Activated CD4-positive, alpha-beta T cell treated with anti-CD3 and anti-CD28 coated beads, Interleukin-2, Interleukin-6, amounts not matched to agents 100 ng/mL and 50 ng/mL, durations not matched to agents 16 hours and 8 hours (primary cell): ENCODE measurements around the gene CLIP2.
"Not testable (repeated sequence)": the region's sequence is repeated elsewhere in the genome, so short reads cannot be mapped to it uniquely, and the experiment has no call there.

Source experiments
- DNase-seq: peaks from one replicate; pipeline ENCODE4 v3.0.0-alpha.2; 2020

Gene CLIP2

GRCh38 chr7:74376256-74377036, 87.2 kb downstream of the CLIP2 start:
- DNase-seq, result no peak

- no peak for DNase-seq
These were observed 90.7 kb downstream of the CLIP2 start for GRCh38 chr7:74379938-74380337.

- no peak for DNase-seq
These were observed 91.5 kb downstream of the CLIP2 start for GRCh38 chr7:74380720-74381119.

DNA sequence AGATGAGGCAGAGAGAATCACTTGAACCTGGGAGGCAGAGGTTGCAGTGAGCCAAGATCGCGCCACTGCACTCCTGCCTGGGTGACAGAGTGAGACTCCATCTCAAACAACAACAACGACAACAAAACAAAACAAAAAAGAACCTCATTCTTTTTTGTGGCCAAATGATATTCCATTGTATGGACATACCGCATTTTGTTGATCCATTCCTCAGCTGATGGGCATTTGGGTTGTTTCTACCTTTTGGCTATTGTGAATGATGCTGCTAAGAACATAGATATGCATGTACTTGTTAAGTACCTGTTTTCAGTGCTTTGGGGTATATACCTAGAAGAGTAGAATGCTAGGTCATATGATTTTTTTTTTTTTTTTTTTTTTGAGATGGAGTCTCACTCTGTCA, 94.9 kb downstream of the CLIP2 start:
- not testable (repeated sequence) for DNase-seq

- not testable (repeated sequence) for DNase-seq
These were observed 95.6 kb downstream of the CLIP2 start for GRCh38 chr7:74384854-74385253.

DNA sequence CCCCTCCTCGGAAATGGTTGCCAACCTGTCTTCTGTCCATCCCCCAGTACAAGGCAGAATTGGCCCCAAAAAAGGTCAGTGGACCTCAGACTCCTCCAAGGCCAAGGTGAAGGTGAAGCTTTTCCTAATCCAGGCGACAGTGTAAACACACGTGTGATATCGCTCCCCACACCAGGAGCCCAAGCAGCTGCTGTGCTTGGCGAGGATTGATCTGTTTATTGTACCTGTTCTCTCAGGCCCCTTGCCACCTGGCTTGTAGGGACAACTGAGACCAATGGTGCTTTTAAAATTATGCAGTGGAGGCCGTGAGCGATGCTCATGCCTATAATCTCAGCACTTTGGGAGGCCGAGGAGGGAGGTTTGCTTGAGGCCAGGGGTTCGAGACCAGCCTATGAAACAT, 98.4 kb downstream of the CLIP2 start:
- DNase-seq, result no peak

- DNase-seq, result no peak
These were observed 99.7 kb downstream of the CLIP2 start for GRCh38 chr7:74388880-74389415.

- DNase-seq, result not testable (repeated sequence)
These were observed 104.5 kb downstream of the CLIP2 start for GRCh38 chr7:74393722-74394121.

- not testable (repeated sequence) for DNase-seq
These were observed 105.4 kb downstream of the CLIP2 start for GRCh38 chr7:74394601-74395000.

- no peak for DNase-seq
These were observed 106.6 kb downstream of the CLIP2 start for GRCh38 chr7:74395745-74396311.

GRCh38 chr7:74396993-74397392, 107.8 kb downstream of the CLIP2 start:
- no peak for DNase-seq

DNA sequence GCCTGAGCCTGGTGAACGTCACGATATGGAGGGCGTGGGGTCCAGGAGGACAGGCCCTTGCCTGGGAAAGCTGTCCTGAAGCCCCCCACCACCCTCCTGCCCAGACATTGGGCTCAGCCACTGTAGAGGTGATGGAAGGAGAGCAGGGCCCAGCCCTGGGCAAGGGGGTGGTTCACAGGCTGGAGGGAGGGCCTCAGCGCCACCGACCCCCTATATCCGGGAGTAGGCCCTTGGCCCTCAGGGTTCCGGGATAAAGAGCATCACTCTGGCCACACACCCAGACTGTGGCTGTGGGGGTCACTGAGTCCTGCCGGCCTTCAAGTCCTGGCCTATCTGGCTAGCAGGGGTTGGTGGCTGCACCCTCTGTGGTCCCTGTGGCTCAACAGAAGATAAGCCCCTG, 109.2 kb downstream of the CLIP2 start:
- no peak for DNase-seq

- DNase-seq, result no peak
These were observed 109.8 kb downstream of the CLIP2 start for GRCh38 chr7:74399006-74399405.

DNA sequence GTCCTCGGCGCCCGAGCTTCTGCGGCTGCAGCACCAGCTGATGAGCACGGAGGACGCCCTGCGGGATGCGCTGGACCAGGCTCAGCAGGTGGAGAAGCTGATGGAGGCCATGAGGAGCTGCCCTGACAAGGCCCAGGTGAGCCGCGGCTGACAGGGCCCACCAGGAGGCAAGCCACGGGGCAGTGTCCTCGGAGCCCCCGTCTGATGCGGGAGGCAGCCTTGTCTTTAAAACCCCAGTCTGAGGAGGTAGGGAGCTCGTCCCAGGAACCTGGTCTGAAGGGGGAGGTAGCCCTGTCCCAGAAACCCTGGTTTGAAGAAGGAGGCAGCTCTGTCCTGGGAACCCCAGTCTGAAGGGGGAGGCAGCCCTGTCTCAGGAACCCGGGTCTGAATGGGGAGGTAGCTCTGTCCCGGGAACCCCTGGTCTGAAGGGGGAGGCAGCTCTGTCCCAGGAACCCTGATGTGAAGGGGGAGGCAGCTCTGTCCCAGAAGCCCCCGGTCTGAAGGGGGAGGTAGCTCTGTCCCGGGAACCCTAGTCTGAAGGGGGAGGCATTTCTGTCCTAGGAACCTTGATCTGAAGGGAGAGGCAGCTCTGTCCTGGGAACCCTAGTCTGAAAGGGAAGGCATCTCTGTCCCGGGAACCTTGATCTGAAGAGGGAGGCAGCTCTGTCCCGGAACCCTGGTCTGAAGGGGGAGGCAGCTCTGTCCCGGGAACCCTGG, 111.4 kb downstream of the CLIP2 start:
- DNase-seq, result no peak

DNA sequence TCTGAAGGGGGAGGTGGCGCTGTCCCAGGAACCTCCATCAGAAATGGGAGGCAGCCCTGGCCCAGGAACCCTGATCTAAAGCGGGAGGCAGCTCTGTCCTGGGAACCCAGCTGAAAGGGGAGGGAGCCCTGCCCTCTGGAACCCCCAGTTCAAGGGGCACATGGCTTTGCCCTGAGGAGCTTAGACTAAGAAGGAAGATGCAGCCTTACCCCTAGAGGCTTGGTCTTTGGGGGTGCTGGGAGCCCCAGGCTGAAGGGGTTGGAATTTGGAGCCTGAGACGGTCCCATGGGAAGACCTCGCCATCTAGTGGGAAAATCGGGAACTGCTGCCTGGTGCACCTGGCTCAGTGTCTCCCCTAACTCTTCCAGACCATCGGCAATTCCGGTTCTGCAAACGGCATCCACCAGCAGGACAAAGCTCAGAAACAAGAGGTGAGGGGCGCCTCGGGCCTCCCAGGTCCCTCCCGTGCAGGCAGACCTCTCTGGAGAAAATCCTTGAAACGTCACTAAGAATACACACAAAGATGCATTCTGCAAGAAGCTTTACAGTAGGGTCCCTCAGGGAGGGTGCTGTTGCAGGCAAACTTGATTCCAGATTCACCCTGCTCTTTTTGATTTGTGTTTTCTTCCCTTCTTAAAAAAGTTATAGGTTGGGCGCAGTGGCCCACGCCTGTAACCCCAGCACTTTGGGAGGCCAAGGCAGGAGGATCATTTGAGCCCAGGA, 112.1 kb downstream of the CLIP2 start:
- peak; percentile 78 for DNase-seq

- not testable (repeated sequence) for DNase-seq
These were observed 113.5 kb downstream of the CLIP2 start for GRCh38 chr7:74402668-74403067.

DNA sequence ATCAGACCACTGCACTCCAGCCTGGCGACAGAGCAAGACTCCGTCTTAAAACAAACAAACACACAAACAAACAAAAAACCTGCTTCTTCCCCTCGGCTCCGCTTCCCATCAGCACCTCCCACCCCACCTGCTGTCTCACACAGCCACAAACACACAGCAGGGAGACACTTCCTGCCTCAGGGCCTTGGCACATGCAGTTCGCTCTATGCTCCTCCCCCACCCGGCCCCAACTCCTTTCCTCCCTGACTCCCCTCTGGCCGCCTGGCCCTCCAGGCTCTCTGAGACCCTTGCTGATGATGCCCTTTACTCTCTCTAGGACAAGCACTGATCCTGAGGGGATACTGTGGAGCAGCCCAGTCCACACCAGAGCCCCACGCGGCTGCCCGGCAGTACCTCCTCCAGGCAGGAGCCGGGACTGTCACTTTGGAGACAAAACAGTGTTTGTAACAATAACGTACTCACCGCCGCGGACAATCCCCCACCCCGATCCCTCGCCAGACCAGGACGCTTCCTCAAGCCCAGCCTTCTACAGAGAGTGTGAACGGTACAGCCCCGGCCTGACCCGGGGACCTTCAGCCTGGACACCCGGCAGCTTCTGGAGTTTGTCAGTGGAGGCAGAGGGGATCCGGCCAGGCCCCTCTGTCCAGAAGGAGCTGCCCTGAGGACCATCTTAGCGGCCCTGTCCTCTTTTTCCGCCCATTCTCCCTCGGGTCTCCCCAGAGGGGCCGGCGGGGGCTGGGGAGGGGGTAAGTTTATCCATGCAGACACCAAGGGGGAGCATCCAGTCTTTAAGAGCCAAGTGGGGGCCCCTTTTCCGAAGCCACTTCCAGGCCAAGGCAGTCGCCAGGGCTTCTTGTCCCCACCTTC, 114.5 kb downstream of the CLIP2 start:
- DNase-seq, result no peak

GRCh38 chr7:74404388-74404700, 115.1 kb downstream of the CLIP2 start:
- DNase-seq, result no peak

DNA sequence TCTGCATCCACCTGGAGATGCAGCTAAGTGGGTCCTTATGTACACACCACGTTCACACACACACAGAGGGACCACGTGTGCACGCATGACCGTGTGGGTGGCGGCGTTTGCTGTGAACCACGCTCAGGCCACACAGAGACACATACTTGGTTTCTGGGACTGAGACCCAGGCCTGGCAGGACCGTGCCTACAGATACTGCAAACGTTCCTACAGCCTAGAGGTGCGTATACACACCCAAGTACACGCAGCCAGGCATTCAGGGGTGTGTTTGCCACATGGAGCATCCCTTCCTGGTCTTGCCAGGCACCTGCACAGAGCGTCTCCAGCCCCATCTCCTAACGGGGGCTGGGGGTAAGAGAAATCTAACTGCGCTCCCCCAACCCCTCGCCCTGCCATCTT, 115.5 kb downstream of the CLIP2 start:
- DNase-seq, result no peak

DNA sequence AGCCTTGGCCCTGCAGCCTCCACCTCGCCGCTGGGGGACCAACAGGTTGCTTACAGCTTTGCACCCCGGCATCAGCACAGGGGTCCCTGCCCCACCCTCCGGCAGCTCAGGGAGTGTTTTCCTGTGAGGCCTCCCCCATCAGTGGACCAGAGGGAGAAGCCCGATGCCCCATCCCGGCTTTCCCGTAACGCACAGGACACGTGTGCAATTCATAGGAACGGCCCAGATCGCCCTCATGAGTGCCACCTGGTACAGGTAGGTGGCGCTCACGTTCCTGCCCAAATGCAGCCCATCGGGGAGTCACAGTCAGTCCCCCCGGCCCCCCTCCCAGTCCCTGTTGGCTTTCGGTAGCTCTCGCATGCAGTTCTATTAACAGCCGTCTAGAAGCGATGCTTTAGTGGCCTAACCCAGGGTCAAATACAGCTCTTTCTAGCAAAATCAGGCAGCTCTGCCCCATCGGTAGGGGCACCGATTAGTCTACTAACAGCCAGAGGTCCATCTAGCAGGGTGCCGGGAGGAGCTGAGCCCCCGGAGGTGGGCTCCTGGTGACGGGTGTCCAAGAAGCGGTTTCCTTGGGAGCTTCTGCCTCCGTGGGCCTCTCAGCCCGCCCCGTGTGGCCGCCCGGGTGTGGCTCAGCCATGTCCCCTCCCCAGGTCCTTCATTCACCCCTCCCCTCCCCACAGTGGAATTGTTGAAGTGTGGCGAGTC, 116.1 kb downstream of the CLIP2 start:
- DNase-seq, result peak; percentile 11

DNA sequence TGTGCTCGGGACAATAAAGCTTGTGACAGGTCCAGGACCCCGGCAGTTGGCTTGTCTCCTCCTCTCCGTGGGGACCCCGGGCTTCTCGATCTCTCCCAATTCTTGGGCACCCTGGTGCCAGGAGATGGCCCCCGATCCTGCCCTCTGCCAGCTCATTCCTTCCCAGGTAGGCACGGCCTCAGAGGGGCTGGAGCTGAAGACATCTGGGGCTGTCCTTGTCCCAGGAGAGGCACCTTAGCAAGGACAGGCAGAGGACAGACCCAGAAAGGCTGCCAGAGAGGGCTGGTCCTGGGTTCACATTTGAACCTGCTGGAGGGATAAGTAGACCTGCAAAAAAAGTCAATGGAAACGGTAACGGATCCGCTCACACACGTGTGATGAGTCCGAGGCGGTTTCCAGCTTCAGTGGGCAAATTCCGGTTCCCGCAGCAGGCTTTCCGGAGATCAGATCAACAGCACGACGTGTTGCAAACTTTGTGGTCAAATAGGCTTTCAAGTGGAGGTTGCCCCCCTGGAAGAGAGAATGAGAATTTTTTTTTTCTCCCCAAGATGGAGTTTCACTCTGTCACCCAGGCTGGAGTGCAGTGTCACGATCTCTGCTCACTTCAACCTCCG, 116.8 kb downstream of the CLIP2 start:
- no peak for DNase-seq
